BE2C (cell line): ENCODE data around the gene PTCSC3.

ENCODE experiments used
- DNase-seq: peaks from one replicate; pipeline ENCODE4 v3.0.0-alpha.2; 2020
- H3K27me3 ChIP-seq: fragments of 250-450 bp; sonication (Bioruptor Pico); 2 replicates; pipeline ENCODE4 v1.5.1; 2020; ENCODE audit warnings: mild to moderate bottlenecking
- H3K36me3 ChIP-seq: fragments of 250-450 bp; sonication (Bioruptor Pico); 2 replicates; pipeline ENCODE4 v1.5.1; 2020; ENCODE audit warnings: mild to moderate bottlenecking
- H3K4me1 ChIP-seq: fragments of 250-450 bp; sonication (Bioruptor Pico); 2 replicates; pipeline ENCODE4 v1.5.1; 2020
- H3K4me3 ChIP-seq: 2 replicates; pipeline ENCODE4 v1.5.1; 2011; ENCODE audit warnings: low read depth, low read length
- H3K9me3 ChIP-seq: fragments of 250-450 bp; sonication (Bioruptor Pico); 2 replicates; pipeline ENCODE4 v1.5.1; 2020
- CTCF ChIP-seq: IDR thresholded peaks from 2 replicates; pipeline ENCODE4 v1.5.1; 2012; ENCODE audit warnings: mild to moderate bottlenecking, low read depth, low read length

Gene PTCSC3

GRCh38 chr14:36212577-36212976 lies 36.1 kb upstream of the PTCSC3 start:
- H3K4me1 ChIP-seq = no peaks in the 10 kb centered on the region
- DNase-seq = no peak
- no peak overlapping the region for H3K4me3 ChIP-seq
- no peaks in the 10 kb centered on the region for H3K9me3 ChIP-seq
- H3K36me3 ChIP-seq = no peaks in the 10 kb centered on the region
- TF ChIP-seq CTCF = no peak
- H3K27me3 ChIP-seq = peaks cover 26% of the 10 kb centered on the region

- DNase-seq = no peak
- Histone ChIP-seq H3K27me3 (peaks cover 5% of the 10 kb centered on the region; the same call in 1 of the 2 replicates), H3K36me3 (no peaks in the 10 kb centered on the region), H3K4me3 (no peak overlapping the region), H3K4me1 (no peaks in the 10 kb centered on the region), H3K9me3 (no peaks in the 10 kb centered on the region)
- TF ChIP-seq CTCF = no peak
Observed at GRCh38 chr14:36208690-36209278, 32.3 kb upstream of the PTCSC3 start.

- H3K27me3 ChIP-seq = peaks cover 3% of the 10 kb centered on the region; the same call in 1 of the 2 replicates
- H3K9me3 ChIP-seq = no peaks in the 10 kb centered on the region
- DNase-seq = no peak
- TF ChIP-seq CTCF = peak; percentile 46
- H3K4me1 ChIP-seq = no peaks in the 10 kb centered on the region
- H3K36me3 ChIP-seq = no peaks in the 10 kb centered on the region
- H3K4me3 ChIP-seq = no peak overlapping the region
Observed at GRCh38 chr14:36207500-36207899, 31.0 kb upstream of the PTCSC3 start.

- no peaks in the 10 kb centered on the region for H3K36me3 ChIP-seq
- H3K9me3 ChIP-seq = no peaks in the 10 kb centered on the region
- no peak overlapping the region for H3K4me3 ChIP-seq
- TF ChIP-seq CTCF = 0 out of 2 replicates have a peak, but pooled peaks have one; percentile 3
- H3K27me3 ChIP-seq = peaks cover 3% of the 10 kb centered on the region; the same call in 1 of the 2 replicates
- H3K4me1 ChIP-seq = no peaks in the 10 kb centered on the region
- no peak for DNase-seq
Observed at GRCh38 chr14:36204461-36205073, 28.0 kb upstream of the PTCSC3 start.

GRCh38 chr14:36198378-36198777 lies 21.9 kb upstream of the PTCSC3 start:
- DNase-seq = no peak
- Histone ChIP-seq H3K4me3 (no peak overlapping the region), H3K4me1 (no peaks in the 10 kb centered on the region), H3K36me3 (no peaks in the 10 kb centered on the region), H3K9me3 (no peaks in the 10 kb centered on the region), H3K27me3 (no peaks in the 10 kb centered on the region; the same call in 1 of the 2 replicates)
- no peak for TF ChIP-seq CTCF

GRCh38 chr14:36194663-36195062 lies 18.1 kb upstream of the PTCSC3 start:
- DNase-seq = no peak
- Histone ChIP-seq H3K36me3 (no peaks in the 10 kb centered on the region), H3K9me3 (no peaks in the 10 kb centered on the region), H3K4me1 (no peaks in the 10 kb centered on the region), H3K4me3 (no peak overlapping the region), H3K27me3 (no peaks in the 10 kb centered on the region; the same call in 1 of the 2 replicates)
- no peak for TF ChIP-seq CTCF
